ENCODE data around the gene SEC14L3. TPM values are rescaled to one million over a fixed set of nuclear protein-coding genes. Genes with fewer than 3 reads are reported as not detected.

Gene SEC14L3
- total and polyA plus RNA-seq, 2 of the 13 experiments (the other 11 are each of a cell fraction or from before 2014, with no cell fraction given) = not detected

GRCh38 chr22:30422481-30423300, 49.1 kb downstream of the SEC14L3 start (continued):
- TF ChIP-seq CREBL2 (CRISPR knock-in tag; IDR thresholded peaks at IDR 0.05; ENCODE audit: borderline replicate concordance) = no peak
- TF ChIP-seq TSC22D2 (CRISPR knock-in tag; IDR thresholded peaks at IDR 0.05; ENCODE audit: borderline replicate concordance) = no peak
- TF ChIP-seq AHDC1 (CRISPR knock-in tag; IDR thresholded peaks at IDR 0.05; ENCODE audit: borderline replicate concordance) = no peak
- TF ChIP-seq SRSF9 (IDR thresholded peaks at IDR 0.05; ENCODE audit: borderline replicate concordance, insufficient read depth, low read depth, low read length, poor library complexity, severe bottlenecking) = no peak
- TF ChIP-seq NONO (IDR thresholded peaks at IDR 0.05) = no peak
- TF ChIP-seq NONO (CRISPR knock-in tag; conservative IDR thresholded peaks at IDR 0.05) = peak; percentile 56
- TF ChIP-seq FOXO1 (CRISPR knock-in tag; IDR thresholded peaks at IDR 0.05) = no peak; the same call in 1 of the 2 replicates
- TF ChIP-seq ZNF318 (CRISPR knock-in tag; IDR thresholded peaks at IDR 0.05) = no peak
- TF ChIP-seq ZFAT (CRISPR knock-in tag; conservative IDR thresholded peaks at IDR 0.05) = no peak
- TF ChIP-seq ZSCAN30 (CRISPR knock-in tag; IDR thresholded peaks at IDR 0.05) = no peak
- TF ChIP-seq ZNF784 (CRISPR knock-in tag; IDR thresholded peaks at IDR 0.05; ENCODE audit: borderline replicate concordance) = no peak
- no peak for TF ChIP-seq ZNF737 (CRISPR knock-in tag; IDR thresholded peaks at IDR 0.05; ENCODE audit: borderline replicate concordance)

Data from HepG2 (cell line).